ENCODE data around the gene SPOCK1.
"Not testable (repeated sequence)": the region's sequence is repeated elsewhere in the genome, so short reads cannot be mapped to it uniquely, and the experiment has no call there.

Gene SPOCK1

DNA sequence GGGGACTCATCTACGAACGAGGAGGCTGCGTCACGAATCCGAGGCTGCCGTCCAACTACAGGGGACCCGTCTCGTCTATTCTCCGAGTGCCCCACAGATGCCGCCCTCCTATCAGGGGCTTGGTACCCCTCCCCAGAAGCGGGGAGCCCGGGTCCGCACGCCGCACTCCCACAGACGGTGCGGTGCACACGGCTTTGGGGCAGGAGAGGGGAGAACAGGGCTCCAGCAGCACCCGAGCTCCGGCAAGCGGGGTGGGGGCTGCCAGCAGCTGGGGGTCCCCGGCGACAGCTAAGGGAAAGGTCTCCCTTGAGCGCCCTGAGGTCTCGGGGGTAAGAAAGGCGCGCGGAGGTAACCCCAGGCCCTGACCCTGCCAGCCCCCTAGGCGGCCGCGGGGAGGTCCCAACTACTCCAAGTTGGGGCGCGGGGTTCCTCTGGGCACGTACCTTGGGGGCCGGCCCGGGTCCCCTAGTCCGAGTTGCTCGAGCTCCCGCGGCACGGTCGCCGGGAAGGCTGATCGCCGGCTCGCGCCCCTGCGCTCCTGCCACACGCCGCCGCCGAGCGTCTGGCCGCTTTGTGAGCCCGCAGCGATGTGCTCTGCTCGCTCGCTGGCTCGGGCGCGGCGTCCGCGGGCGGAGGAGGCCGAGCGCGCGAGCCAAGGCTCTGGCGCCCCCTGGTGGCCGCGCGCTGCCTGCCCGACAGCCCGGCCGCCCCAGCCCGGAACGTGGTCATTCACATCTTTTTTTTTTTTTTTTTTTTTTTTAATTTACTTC lies at the start of gene SPOCK1:
Gene SPOCK1 (minus strand): TSS at position 591 of the 770 bp plus-strand sequence.
- peak in 3 of 4 experiments; percentile 15 to 29 (median 25) for DNase-seq

DNA sequence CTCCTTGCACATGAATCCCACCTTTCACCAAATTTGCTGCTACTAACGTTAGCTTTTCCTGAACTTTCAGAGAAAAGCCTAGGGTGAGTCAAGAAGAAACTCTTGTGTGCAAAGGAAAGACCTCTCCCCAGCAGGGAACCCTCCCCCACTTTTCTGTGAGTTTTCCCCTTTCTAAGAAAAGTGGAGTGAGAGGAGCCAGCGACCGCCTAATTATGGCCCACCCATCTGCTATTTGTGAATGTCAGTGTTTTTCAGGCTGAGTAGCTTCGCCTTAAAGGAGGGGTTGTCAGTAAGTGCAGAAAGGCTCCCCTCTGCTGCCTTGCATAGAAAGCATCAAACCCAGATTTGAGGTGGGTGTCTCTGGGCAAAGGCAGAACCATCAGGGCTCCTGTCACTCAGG lies 46.8 kb upstream of the SPOCK1 start:
- no peak for DNase-seq

DNA sequence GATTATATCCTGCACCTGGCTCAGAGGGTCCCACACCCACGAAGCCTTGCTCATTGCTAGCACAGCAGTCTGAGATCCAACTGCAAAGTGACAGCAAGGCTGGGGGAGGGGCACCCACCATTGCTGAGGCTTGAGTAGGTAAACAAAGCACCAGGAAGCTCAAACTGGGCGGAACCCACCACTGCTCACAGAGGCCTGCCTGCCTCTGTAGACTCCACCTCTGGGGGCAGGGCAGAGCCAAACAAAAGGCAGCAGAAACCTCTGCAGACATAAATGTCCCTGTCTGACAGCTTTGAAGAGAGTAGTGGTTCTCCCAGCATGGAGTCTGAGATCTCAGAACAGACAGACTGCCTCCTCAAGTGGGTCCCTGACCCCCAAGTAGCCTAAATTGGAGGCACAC lies 36.3 kb upstream of the SPOCK1 start:
- DNase-seq = not testable (repeated sequence)

DNA sequence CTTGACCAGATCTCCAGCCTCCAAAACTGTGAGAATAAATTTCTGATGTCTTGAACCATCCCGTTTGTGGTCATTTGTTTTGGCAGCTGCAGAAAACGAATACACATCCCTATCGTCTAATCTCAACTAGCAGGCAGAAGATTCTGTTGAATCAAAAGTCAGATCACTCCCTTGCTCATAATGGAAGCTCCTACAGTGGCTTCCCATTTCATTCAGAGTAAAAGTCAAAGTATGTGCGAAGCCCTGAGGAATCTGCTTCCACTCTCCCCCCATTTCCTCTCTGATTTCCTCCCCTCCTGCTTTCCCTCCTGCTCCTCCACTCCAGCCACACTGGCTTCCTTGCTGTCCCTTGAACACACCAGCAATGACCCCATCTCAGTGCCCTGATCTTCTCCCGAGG lies 34.8 kb upstream of the SPOCK1 start:
- no peak for DNase-seq

DNA sequence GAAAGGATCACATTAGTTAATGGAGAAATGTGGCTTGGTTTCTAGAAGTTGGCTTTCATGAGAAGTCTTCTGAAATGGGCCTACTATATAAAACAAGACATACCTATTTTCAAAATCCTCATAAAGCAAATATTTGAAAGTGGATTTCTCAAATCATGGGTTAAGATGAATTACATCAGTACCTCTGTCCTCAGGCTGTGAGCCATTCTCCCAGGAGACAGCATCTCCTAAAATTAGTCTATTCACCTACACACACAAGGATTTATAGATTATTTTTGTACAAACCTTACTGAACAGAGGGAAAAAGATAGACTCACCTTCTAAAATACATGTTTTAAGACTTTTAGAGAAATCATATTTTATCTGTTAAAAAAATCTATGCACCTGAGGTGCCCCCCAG lies 32.1 kb upstream of the SPOCK1 start:
- no peak for DNase-seq

DNA sequence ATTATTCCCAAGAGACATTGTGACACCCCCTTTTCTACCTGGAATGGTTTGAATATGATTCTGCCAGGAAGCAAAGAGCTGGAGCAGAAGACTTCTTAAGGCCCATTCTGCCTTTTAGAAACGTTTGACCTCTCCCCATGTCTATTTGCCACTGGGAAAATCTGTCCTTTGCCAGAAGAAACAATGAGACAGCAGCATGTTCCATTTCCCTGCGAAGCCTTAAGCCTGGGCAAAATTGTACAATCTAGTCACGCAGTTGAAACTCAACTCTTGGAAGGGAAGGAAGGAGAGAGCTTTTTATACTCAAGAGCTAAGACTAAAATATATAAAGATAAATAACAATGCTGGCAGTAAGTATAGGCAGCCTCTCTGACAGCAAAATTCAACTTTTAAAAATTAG lies 22.1 kb upstream of the SPOCK1 start:
- no peak for DNase-seq

DNA sequence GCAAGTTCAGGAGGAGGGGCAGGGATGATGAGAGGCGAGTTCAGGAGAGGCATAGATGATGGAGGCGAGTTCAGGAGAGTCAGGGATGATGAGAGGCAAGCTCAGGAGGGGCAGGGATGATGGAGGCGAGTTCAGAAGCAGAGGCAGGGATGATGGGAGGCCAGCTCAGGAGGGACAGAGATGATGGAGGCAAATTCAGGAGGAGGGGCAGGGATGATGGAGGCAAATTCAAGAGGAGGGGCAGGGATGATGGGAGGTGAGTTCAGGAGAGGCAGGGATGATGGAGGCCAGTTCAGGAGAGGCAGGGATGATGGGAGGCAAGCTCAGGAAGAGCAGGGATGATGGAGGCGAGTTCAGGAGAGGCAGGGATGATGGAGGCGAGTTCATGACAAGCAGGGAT lies 17.8 kb upstream of the SPOCK1 start:
- no peak for DNase-seq

DNA sequence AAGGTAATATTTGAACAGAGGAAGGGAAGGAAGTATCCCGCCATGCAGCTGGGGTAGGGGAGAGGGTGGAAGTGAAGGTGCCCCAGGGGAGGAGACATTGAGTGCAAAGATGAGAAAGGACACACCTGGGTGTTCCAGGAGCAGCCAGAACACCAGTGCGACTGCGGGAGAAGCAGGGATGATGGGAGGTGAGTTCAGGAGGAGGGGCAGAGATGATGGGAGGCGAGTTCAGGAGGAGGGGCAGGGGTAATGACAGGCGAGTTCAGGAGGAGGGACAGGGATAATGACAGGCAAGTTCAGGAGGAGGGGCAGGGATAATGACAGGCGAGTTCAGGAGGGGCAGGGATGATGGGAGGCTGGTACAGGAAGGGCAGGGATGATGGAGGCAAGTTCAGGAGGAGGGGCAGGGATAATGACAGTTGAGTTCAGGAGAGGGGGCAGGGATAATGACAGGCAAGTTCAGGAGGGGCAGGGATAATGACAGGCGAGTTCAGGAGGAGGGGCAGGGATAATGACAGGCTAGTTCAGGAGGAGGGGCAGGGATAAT lies 17.2 kb upstream of the SPOCK1 start:
- DNase-seq = no peak

DNA sequence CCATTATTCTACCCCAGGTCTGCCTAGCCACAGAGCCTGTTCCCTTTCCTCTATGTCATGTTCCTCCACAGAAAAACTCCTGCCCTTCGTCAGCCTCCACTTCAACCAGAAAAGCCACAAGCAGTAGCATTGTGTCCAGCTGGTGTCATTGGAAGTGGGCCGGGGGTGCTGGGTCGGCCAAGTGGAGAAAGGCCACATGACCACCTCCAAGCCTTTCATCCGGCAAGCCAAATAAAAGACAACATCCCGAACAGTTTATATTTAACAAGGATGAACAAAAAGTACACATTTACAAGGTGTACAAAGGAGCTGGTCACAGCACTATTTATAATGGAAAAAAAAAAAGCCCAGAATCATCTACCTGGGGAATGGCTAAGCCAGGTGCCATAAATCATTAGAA lies 16.1 kb upstream of the SPOCK1 start:
- no peak for DNase-seq

DNA sequence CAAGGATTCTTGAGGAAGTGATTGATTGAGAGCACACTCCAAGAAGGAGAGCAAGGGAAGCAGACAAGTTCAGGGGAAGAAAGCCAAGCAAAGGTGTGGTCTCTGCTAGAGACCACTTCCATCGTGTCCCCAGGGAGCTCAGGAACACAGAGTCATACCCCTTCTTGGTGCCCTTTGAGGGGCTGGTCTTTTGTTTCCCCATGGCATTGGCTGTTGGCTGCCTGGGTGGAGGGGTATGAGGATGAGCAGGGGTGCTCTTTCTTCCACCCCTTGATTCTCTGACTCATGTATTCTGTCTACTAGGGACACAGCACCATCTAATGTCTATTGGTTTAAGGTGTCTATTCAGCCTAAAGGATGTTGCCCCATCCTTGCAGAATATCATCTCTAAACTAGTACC lies 11.5 kb upstream of the SPOCK1 start:
- no peak for DNase-seq

DNA sequence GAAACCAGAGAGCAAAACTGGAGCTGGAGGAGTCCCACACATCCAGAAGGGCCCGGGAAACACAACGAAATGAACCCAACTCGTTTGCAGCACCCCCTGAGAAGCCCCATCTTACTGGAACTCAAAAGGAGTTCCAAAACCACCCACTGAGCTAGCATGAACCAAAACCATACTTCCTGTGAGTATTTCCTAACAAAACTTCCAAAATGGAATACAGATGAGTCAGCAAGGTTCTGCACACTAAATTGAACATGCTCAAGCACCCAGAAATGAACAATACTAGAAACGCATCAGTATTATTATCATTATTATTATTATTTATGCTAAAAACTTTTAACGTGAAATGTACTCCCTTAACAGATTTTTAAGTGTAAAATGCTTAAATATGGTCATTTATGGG lies 8.0 kb upstream of the SPOCK1 start:
- no peak for DNase-seq

DNA sequence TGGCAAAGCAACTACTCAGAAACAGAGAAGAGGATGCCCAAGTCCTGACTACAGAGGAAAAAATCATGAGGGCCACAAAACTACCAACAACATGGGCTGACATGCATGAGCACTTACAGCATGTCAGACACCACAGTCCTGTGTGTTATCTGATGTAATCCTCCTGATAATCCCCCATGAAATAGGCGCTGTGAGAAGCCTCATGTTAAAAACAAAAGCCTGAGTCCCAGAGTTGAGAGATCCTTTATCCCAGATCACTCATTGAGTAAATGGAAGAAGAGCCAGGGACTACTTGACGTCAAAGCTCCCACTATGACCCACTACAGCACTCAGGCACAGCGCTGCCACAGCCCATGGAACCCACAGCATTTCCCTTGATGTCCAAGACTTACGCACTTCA lies 7.2 kb upstream of the SPOCK1 start:
- no peak for DNase-seq

DNA sequence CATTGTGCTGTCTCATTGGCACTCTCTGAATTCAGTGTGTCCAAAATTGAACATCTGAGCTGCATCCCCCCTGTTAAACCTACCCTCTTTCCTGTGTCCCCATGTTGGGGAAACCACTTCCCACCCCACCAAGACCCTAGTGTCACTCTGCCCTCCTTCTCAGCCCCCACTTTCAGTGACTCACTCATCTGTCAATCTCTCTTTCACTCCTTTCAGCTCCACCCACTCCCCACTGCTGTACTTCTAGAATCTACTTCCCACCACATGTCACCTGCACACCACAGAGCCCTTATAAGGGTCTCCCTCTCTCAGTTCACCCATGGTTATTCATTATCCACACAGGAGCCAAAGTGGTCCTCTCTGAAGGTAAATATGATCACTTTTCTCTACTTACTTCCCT lies 5.8 kb upstream of the SPOCK1 start:
- no peak for DNase-seq

DNA sequence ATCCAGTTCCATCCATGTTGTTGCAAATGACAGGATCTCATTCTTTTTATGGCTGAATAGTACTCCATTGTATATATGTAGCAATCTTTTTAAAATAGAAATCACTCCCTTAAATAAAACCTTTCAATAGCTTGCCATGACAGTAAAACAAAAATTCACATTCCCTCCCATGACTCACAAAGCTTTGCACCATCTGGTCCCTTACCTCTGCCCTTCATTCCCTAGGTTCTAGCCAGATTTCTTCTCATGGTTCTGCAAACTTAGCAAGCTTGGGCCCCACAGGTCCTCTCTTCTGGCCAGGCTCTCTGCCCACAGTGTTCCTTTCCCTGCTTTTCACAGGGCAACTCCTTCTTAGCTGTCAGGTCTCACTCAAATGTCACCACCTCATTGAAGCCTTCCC lies 4.3 kb upstream of the SPOCK1 start:
- no peak for DNase-seq

DNA sequence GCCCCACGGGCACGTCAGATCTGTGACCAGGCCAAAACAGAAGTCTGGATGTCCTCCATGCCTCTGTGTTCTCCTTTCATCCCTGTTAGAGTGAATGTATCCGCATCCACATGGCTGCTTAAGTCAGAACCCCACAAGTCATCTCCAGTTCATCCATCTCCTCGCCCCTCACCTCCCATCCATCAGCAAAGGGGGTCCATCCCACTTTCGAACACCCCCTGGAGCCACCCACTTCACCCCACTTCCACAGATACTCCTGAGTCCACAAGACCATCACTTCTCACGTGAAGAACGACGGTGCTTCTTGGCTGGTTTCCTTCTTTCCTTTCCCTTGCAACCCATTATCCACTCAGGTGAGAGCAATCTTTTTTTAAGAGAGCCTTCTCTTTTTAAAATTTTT lies 3.5 kb upstream of the SPOCK1 start:
- DNase-seq = no peak

DNA sequence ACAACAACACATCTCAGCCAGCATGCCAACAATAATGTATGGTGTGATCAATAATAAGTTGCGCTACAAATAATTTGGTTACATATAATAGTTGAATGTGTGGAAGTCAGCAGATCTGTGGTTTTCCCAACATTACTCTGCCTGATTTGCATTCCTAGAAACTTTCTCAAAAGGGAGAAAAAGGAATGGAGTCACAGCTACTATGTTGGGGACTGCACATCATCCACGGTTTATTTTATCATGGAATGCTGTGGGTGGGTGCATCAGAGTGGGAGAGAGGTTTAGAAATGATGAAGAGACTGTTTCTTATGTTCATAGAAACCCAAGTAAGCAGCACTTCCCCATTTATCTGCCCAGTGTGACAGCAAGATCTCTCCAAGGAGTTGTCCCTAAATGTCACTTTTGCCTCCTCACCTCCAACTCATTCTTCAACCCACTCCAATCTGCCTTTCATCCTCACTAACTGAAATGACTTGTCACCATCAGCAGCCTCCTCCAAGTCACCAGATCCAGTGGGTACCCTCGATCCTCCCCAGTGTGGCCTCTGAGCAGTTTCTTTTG lies 2.8 kb upstream of the SPOCK1 start:
- DNase-seq = no peak

DNA sequence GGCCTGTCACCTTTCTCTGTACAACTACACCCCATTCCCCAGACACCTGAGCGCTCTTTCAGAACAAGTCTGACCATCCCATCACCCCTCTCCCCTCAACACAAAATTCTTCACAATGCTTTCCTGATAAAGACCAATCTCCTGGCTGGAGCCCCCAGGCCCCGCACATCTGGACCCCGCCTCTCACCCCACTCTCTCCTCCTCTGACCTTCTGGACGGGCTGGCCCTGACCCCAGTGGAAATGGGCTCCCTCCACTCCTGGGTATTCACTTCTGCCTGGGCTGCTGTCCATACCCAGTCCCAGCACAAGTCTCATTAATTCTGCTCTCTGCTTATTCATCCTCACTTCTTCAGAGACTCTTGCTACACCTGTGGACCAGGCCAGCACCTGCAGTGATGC lies 2.1 kb upstream of the SPOCK1 start:
- no peak for DNase-seq

DNA sequence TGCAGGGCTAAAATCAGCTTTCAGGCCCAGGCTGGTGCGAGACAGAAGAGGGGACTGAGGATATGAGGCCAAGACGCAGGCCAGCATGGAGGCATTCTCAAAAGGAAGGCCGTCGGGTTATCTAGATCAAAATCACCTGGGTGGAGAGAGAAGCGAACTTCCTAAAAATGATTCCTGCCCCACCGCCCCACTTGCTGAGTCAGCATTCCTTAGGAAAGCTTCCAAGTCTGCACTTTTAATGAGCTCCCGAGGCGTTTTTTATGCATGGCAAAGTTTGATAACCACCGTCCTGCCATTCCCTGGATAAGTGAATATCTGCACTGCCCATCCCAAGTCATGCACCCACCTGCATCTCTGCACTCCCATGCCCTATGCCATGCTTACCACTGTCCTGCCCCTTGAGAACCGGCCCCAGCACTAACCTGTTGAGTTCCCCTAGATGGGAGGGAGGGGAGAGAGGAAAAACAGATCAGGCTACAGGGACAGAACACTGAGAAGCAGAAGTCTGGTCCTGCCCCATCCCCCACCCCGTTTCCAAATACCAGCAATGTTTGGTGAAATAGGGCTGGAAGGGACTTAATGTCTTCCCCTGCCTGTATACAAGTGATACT lies 1.6 kb upstream of the SPOCK1 start:
- no peak for DNase-seq

DNA sequence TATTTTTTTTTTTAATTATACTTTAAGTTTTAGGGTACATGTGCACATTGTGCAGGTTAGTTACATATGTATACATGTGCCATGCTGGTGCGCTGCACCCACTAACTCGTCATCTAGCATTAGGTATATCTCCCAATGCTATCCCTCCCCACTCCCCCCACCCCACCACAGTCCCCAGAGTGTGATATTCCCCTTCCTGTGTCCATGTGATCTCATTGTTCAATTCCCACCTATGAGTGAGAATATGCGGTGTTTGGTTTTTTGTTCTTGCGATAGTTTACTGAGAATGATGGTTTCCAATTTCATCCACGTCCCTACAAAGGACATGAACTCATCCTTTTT lies 351 bp upstream of the SPOCK1 start:
- DNase-seq = not testable (repeated sequence)

DNA sequence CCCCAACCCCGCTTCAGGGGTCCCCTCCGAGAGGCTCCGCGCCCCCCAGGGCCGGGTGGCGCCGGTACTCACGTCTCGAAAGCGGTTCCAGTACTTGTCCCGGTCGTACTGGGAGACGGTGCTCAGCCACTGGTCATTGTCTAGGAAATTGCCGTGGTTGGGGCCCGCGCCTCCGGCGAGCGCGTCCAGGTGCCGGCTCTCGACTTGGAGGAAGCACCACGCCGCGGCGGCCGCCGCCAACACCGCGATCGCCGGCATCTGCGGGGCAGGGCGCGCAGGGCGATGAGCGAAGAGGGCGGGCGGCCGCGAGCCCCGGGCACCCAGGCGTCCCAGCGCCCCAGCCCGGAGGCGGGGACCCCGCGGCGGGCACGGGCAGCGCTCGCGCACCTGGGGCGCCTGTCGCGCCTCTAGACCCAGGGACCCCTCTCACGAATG lies 808 bp downstream of the SPOCK1 start:
- no peak for DNase-seq

DNA sequence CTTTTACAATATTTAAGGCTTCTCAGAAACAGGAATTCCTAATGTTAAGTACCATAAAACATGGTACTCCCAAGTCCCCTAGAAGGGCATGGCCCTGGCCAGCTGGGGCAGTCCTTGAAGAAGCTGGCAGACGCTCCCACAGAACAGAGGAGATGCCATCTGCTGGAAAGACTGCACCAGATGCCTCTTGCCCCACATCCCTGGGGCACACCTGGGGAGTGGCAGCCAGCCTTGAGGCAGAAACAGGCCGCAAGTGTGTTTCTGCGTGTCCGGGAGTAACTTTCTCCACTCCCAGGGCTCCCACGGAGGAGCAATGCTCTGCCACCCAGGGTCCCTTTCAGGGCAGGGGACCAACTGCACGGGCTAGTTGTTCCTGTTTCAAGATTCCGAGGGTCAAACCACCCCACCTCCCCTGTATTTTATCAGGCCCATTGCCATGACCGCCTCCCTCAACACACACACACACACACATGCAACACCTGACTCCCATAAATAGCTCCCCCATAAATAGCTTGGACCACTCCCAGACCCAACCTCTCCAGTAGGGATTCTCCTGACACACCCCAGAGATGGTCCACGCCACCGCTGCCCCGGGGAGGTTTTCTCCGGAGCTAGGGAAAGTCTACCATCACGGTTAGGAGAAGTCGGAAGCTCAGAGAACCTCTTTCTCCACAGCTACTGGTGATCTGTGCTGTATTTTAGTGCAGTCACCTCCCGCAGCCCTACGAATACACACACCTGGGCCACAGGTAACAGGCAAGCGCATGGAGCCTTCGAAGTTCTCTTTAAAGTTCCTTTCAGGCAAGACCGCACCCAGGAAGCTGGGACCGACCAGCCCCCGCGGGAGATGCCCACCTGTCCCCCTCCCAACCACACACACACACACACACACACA lies 1.5 kb downstream of the SPOCK1 start:
- DNase-seq = no peak

DNA sequence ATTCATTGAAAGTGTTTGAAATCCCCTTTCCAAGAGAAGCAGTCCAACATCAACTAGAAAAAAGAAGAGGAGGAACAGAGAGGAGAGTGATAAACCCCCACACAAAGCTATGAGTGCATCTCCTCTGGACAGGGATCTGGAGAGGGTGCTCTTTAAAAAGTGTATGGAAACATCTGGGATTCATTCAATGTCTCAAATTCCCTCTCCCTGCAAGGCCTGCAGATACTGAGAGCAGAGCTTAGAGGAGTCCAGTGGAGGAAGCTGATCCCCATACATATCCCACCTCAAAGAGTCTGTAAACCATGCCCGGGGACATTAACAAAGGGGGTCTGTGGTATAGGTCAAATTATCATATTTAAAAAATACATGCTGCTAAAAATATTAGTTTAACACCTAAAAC lies 2.2 kb downstream of the SPOCK1 start:
- DNase-seq = no peak

DNA sequence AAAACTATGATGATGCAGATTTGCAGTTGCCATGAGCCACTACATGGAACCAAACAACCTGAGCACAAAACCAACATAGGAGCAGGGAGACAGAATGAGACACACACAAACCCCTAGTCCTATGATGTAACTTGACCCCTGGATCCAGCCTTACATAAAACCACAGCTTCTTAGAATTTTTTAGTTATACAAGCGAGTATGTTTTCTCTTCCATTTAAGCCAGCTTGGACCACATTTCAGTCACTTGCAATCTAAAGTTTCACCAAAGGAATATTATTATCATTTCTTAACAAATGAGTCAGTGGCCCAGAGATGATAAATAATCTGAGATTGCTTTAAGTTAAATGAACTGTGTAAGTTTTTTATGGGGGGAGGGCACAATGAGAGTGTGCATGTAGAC lies 6.8 kb downstream of the SPOCK1 start:
- DNase-seq = no peak
